ENCODE data around the gene SMYD1. TPM values are rescaled to one million over a fixed set of nuclear protein-coding genes. Genes with fewer than 3 reads are reported as not detected.
"Not testable (repeated sequence)": the region's sequence is repeated elsewhere in the genome, so short reads cannot be mapped to it uniquely, and the experiment has no call there.

Gene SMYD1
- total and polyA plus RNA-seq, 10 of the 15 experiments (the other 5 are each of a cell fraction or from before 2014, with no cell fraction given), result 0.09 TPM; not detected in 9

DNA sequence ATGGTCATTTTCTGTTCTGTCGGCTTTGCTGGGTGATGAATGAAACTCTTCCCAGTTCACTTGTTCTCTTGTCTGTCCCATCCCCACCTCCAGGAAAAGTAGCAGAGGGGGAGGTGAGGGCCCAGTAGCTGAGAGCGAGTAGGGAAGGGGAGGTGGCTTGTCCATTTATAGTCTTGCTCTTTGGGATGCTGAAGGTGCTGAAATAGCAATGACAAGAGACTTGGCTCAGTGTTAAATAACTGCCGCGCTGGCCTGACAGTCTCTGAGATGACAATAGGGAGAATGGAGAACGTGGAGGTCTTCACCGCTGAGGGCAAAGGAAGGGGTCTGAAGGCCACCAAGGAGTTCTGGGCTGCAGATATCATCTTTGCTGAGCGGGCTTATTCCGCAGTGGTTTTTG is at the start of gene SMYD1 (continued):
- no peak for TF ChIP-seq REST (IDR thresholded peaks at IDR 0.05; ENCODE audit: low read depth, low read length)

GRCh38 chr2:88018077-88018805 is 49.4 kb upstream of the SMYD1 start:
- BruUV-seq (replicated peaks); intact Hi-C loops (cut with micrococcal nuclease; ENCODE audit: unreplicated experiment); RAD21 ChIA-PET (ENCODE audit: unreplicated experiment); H3K9me3 ChIP-seq (replicated peaks; ENCODE audit: control insufficient read depth, insufficient read depth, low read length); H3K79me2 ChIP-seq (ENCODE audit: control insufficient read depth, insufficient read depth, low read length); H3K9ac ChIP-seq (ENCODE audit: control insufficient read depth, insufficient read depth, low read length); H3K27ac ChIP-seq (ENCODE audit: control insufficient read depth, insufficient read depth); CTCF ChIA-PET; H2AFZ ChIP-seq (ENCODE audit: control insufficient read depth, low read depth, low read length); POLR2A ChIA-PET; ATAC-seq; H3K27me3 ChIP-seq (replicated peaks in 1 of 2; ENCODE audit: control insufficient read depth in 2 of 2, insufficient read depth in 2 of 2, low read length in 1 of 2); DNase-seq (ENCODE audit: low read depth, low spot score); H3K4me2 ChIP-seq (ENCODE audit: control insufficient read depth, insufficient read depth); FAIRE-seq; H3K36me3 ChIP-seq (ENCODE audit: control insufficient read depth in 2 of 2, insufficient read depth in 2 of 2, low read length in 1 of 2); H3K4me3 ChIP-seq; H4K20me1 ChIP-seq (ENCODE audit: control insufficient read depth, insufficient read depth); H3K4me1 ChIP-seq (ENCODE audit: control insufficient read depth, insufficient read depth, low read length); SMC1A ChIA-PET (ENCODE audit: uncharacterized antibody, unreplicated experiment): not testable (repeated sequence)
- in situ Hi-C loops (cut with MboI), result loop anchor here (25.0 kb wide), 1 partner anchor 531 kb away; no protein-coding TSS in a partner anchor
- WGBS (ENCODE audit: insufficient coverage, insufficient replicate concordance, low lambda C conversion rate, missing lambda C conversion rate), result 81% methylated on average over 11 of the region's 11 CpGs

Data from GM12878 (cell line).